GM21515 (cell line): ENCODE data around the gene E2F8.
"Not testable (repeated sequence)": the region's sequence is repeated elsewhere in the genome, so short reads cannot be mapped to it uniquely, and the experiment has no call there.

ENCODE experiments used
- ATAC-seq: cut with Tn5 transposase; IDR thresholded peaks from one replicate; pipeline ENCODE4 v1.9.1; 2021; ENCODE audit not compliant: unreplicated experiment

Gene E2F8, protein sequence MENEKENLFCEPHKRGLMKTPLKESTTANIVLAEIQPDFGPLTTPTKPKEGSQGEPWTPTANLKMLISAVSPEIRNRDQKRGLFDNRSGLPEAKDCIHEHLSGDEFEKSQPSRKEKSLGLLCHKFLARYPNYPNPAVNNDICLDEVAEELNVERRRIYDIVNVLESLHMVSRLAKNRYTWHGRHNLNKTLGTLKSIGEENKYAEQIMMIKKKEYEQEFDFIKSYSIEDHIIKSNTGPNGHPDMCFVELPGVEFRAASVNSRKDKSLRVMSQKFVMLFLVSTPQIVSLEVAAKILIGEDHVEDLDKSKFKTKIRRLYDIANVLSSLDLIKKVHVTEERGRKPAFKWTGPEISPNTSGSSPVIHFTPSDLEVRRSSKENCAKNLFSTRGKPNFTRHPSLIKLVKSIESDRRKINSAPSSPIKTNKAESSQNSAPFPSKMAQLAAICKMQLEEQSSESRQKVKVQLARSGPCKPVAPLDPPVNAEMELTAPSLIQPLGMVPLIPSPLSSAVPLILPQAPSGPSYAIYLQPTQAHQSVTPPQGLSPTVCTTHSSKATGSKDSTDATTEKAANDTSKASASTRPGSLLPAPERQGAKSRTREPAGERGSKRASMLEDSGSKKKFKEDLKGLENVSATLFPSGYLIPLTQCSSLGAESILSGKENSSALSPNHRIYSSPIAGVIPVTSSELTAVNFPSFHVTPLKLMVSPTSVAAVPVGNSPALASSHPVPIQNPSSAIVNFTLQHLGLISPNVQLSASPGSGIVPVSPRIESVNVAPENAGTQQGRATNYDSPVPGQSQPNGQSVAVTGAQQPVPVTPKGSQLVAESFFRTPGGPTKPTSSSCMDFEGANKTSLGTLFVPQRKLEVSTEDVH

DNA sequence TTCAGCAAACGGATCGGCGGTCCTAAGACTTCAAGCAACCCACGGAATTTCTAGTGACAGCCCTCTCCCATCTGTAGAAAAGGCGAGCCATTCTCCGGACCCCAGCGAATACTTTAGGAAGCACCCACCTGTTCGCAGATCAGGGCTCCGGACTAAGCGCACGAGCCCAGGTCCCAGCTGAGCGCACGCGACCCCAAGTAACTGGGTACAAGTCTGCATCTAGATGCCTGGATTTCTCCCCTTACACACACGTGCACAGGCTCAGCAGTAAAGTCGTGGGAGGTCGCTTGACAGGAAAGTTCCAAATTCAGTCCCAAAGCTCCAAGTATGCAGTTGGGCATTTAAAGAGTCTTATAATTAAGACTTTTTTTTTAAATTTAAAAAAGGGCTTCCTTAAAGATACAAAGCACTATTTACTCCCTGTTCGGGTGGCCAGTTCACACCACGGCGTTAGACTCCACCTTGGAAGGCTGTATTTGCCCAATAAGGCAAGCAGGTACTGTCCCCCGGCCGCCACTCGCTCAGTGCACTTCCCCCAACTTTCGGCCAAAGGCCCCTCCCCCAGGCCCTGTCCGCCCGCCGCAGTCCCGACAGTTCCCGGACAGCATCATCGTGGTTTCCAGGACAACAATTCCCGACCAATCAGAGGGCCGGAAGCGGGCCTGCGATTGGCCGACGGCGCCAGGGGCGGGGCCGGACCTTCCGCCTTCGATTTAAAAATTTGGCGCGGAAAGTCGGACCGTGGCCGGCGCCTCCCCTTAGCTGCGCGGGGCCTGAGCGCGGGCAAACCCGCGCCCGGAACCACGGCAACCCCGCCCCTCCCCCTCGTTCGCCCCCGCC, at the start of gene E2F8:
Gene E2F8, minus strand, starts transcription at position 526 of the 840 bp plus-strand sequence. CDS start 824 bp downstream, outside the sequence.
- peak; percentile 90 for ATAC-seq

GRCh38 chr11:19290356-19290755, 49.6 kb upstream of the E2F8 start:
- ATAC-seq: no peak

- no peak for ATAC-seq
Observed at GRCh38 chr11:19288256-19288655, 47.5 kb upstream of the E2F8 start.

DNA sequence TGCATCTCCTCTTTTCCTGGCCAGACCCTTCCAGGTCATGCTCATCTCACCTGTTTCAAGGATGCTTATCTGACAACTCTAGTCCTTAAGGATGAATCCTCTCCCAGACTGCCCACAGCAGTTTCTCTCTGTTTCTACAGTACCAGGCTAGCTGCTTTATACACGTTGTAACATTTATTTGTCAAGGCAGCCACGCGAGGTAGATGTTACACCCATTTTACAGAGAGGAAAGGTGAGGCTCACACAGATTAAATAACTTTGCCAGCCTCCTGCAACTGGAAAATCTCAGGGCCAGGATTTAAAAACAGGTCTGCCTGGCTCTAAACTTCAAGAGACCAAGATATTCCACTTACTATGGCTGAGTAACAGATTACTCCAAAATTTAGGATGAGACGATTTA, 45.7 kb upstream of the E2F8 start:
- no peak for ATAC-seq

DNA sequence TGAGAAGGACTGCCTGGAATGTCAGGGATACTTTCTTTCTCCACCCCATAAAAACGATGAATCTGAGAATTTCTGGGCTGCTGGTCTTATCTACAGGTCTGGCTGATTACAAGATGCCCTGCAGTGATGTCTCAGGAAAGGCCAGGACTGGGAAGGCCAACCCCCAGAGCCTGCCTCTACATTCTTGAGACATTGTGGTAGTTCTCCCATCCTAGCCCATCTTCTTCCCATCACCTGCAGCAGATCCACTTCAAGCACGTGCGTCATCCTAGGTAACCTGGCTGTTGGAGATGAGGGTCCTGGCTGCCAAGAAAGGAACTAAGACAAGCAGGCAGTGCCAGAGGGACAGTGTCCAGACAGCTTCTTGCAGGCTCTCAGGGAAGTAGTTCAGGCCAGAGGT, 44.1 kb upstream of the E2F8 start:
- ATAC-seq: no peak

GRCh38 chr11:19283991-19284390, 43.2 kb upstream of the E2F8 start:
- no peak for ATAC-seq

DNA sequence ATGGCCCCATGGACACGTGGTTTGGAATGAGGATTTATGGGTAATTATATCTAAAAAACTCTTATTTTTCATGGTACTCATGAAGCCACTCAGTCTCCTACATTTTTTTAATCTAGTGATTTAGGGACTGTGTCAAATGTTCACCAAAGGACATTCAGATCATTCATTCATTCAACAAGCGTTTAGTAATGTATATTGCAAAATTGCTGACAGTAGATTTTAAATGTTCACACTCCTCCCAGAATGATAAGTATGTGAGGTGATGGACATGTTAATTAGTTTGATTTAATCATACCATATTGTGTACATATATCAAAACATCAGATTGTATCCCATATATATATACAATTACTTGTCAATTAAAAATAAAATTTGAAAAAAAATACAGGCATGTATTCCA, 40.8 kb upstream of the E2F8 start:
- ATAC-seq: no peak

GRCh38 chr11:19281041-19281440, 40.3 kb upstream of the E2F8 start:
- ATAC-seq: peak; percentile 54

DNA sequence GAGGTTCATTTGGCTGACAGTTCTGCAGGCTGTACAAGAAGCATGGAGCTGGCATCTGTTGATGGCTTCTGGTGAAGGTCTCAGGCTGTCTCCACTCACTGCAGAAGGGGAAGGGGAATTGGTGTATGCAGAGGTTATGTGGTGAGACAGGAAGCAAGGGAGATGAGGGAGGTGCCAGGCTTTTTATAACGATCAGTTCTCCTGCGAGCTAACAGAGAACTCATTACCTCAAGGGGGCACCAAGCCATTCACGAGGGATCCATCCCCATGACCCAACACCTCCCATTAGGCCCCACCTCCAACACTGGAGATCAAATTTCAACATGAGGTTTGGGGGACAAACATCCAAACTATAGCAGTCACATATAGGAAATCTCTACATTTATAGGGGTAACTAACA, 38.7 kb upstream of the E2F8 start:
- ATAC-seq: no peak

- ATAC-seq: no peak
Observed at GRCh38 chr11:19276859-19277808, 36.4 kb upstream of the E2F8 start.

DNA sequence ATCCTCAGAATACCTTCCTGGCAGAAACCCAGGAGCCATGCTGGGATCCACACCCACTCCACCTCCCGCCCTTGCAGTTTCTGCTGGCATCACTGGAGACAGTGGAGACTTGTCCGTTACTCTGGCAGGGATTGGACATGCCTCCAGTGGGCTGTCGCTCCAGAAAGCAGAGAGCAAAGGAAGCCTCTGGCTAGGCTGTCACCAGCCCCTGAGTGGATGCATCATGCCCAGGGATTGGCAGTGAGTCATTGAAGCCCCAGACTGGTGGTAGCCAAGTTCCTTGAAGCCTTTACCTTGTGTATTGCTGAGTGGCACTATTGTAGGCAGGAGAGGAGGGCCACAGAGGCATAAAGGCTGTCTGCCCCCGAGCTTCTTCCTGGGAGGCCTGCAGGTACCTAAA, 34.8 kb upstream of the E2F8 start:
- ATAC-seq: no peak

GRCh38 chr11:19273219-19273618, 32.5 kb upstream of the E2F8 start:
- not testable (repeated sequence) for ATAC-seq

- ATAC-seq: no peak
Observed at GRCh38 chr11:19268909-19269308, 28.2 kb upstream of the E2F8 start.

- no peak for ATAC-seq
Observed at GRCh38 chr11:19267567-19267966, 26.8 kb upstream of the E2F8 start.

GRCh38 chr11:19263333-19263732, 22.6 kb upstream of the E2F8 start:
- no peak for ATAC-seq

DNA sequence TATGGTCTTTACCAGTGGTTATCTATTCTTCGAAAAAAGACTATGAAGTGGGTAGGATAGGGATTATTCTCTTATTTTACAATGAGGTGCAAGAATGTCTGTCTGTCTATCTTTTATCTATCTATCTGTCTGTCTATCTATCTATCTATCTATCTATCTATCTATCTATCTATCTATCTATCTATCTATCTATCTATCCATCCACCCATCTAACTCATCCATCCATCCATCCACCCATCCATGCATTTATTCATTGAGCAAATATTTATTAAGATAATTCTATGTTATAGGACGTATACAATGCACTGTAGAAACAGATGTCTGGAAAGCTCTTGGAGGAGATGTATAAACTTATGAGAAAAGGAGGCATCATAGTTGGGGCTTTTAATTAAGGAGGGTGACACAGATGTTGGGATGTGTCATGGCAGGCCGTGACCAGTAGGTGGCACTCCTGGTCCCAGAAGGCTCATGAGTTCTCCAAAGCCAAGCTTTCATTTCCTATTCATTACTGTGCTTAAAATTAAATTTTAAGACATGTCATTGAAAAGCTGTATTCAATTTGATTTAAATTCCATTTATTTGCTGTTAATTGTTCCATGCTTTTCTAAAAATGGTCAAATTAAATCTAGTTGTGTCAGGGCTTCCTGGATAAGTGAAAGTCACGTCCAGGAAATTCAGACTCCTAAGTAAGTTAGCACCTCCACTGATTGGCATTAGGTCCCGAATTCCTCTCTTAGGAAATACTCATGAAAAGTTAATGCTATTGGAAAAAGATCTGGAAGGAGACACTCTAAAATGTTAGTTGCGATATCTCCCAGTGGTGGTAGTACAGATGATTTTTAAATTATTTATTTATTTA, 19.0 kb upstream of the E2F8 start:
- ATAC-seq: no peak

GRCh38 chr11:19258641-19259230, 18.0 kb upstream of the E2F8 start:
- no peak for ATAC-seq

- not testable (repeated sequence) for ATAC-seq
Observed at GRCh38 chr11:19254441-19254840, 13.7 kb upstream of the E2F8 start.

DNA sequence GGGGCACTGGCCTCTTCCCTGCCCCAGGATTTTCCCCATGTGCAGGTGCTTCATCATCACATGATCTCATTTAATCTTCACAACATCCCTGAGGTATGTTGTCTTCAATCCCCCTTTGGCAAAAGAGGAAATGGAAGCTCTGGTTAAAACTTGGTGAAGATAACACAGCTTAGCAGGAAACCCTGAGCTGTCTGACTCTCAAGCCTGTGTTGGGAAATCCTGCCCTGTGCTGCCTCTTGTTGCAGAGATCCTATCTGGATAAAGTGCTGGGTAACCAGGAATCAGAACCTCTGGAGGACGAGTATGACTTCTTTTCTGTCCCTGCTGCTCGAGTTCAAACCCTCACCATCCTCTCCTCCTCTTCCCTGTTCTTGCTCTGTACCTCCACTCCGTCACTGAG, 13.1 kb upstream of the E2F8 start:
- ATAC-seq: no peak
